Esophagus squamous epithelium (tissue), 5 donors: ENCODE measurements around the gene PKN1. TPM values are rescaled to one million over a fixed set of nuclear protein-coding genes. Genes with fewer than 3 reads are reported as not detected.

Experiments used
- DNase-seq: peaks from one replicate; lab custom pipeline; 2025; lab: John Stamatoyannopoulos, UW
- H3K27ac ChIP-seq, 4 donors: fragments of 200-600 bp; sonication (generic); one replicate each; pipeline ENCODE4 v1.5.1; 2016 to 2019; ENCODE audit warnings: mild to moderate bottlenecking in 1 of 4
- H3K27me3 ChIP-seq, 4 donors: fragments of 200-600 bp; sonication (generic); 1 replicate in 3 of 4; 2 replicates in 1 of 4; pipeline versions ENCODE4 v1.5.1 to v1.6.0; 2017 to 2021; ENCODE audit warnings: antibody characterized with exemption in 1 of 4
- H3K36me3 ChIP-seq, 3 donors: fragments of 200-600 bp; sonication (generic); one replicate each; pipeline ENCODE4 v1.5.1; 2016 to 2019
- H3K4me1 ChIP-seq, 3 donors: fragments of 200-600 bp; sonication (generic); one replicate each; pipeline ENCODE4 v1.5.1; 2017 to 2019
- H3K4me3 ChIP-seq, 4 donors: fragments of 200-600 bp; sonication (generic); 1 replicate in 3 of 4; 2 replicates in 1 of 4; pipeline ENCODE4 v1.5.1; 2016 to 2019; ENCODE audit warnings: mild to moderate bottlenecking in 2 of 4, moderate library complexity in 1 of 4
- H3K9me3 ChIP-seq, 3 donors: fragments of 200-600 bp; sonication (generic); one replicate each; pipeline ENCODE4 v1.5.1; 2016 to 2019
- CTCF ChIP-seq, 6 experiments: fragments of 450-650 bp in 4 of 6; fragments of 200-600 bp in 2 of 6; sonication (generic) in 2 of 6; IDR thresholded peaks; one replicate each; pipeline ENCODE4 v1.5.1; 2016 to 2019; ENCODE audit warnings: antibody characterized with exemption in 6 of 6, mild to moderate bottlenecking in 4 of 6, moderate library complexity in 4 of 6
- POLR2A ChIP-seq, 4 donors: fragments of 450-650 bp; IDR thresholded peaks; one replicate each; pipeline ENCODE4 v1.6.1; 2017; ENCODE audit warnings: antibody characterized with exemption in 4 of 4, mild to moderate bottlenecking in 4 of 4, moderate library complexity in 3 of 4
- WGBS, 2 donors: methylation state at CpG; one replicate each; pipeline ENCODE4 v1.1.5; 2018; 5-methylcytosine and 5-hydroxymethylcytosine counted together
- intact Hi-C: fragments of 100-400 bp; cut with DNase I; formaldehyde crosslinking; loops from one replicate; pipeline ENCODE4 v1.15.0; 2022
- total RNA-seq, 4 donors: library from RNA; depleted of rRNA; stranded (reverse); fragments of >200 nt; gene quantifications; one replicate each; pipeline ENCODE4 v1.1.0, GENCODE V29; 2016
- donor health status: DM: yes; HTN: yes; CAD: no.

The PKN1 gene
- total RNA-seq, 4 donors from 2014 or later = 6.1 to 38.3 (median 21.0) TPM

GRCh38 chr19:14439014-14439413 lies 5.9 kb downstream of the PKN1 start:
- H3K4me1 ChIP-seq = peaks cover 20 to 57% (median 34%) of the 10 kb centered on the region in 3 donors
- 90 to 93% methylated on average over 5 of the region's 9 CpGs for WGBS, 2 donors
- no peak overlapping the region for H3K4me3 ChIP-seq
- no peak for DNase-seq
- H3K27me3 ChIP-seq = no peaks in the 10 kb centered on the region
- intact Hi-C loops = no loop called here
- no peak for TF ChIP-seq CTCF (IDR thresholded peaks at IDR 0.05)
- no peak for TF ChIP-seq POLR2A (IDR thresholded peaks at IDR 0.05)
- H3K9me3 ChIP-seq = no peaks in the 10 kb centered on the region
- peaks cover 13 to 38% (median 25%) of the 10 kb centered on the region in 3 donors for H3K36me3 ChIP-seq
- H3K27ac ChIP-seq = peak overlapping the region in 1 of 4 donors; percentile 44

GRCh38 chr19:14440049-14440448 lies 6.9 kb downstream of the PKN1 start:
- Histone ChIP-seq H3K9me3 (no peaks in the 10 kb centered on the region), H3K4me1 (peaks cover 12 to 47% (median 23%) of the 10 kb centered on the region in 3 donors), H3K36me3 (peaks cover 17 to 48% (median 36%) of the 10 kb centered on the region in 3 donors), H3K27ac (peak overlapping the region; percentile 56 to 66 (median 61)), H3K4me3 (peak overlapping the region; percentile 9 to 53 (median 32)), H3K27me3 (no peaks in the 10 kb centered on the region)
- intact Hi-C loops = no loop called here
- DNase-seq = peak; percentile 61
- TF ChIP-seq CTCF (IDR thresholded peaks at IDR 0.05) (no peak), POLR2A (IDR thresholded peaks at IDR 0.05) (peak in 1 of 4 donors; percentile 15)
- WGBS, 2 donors = 28 to 60% methylated on average over 8 to 9 of the region's 9 CpGs

- Histone ChIP-seq H3K36me3 (peaks cover 20 to 60% (median 39%) of the 10 kb centered on the region in 3 donors), H3K4me3 (no peak overlapping the region), H3K9me3 (no peaks in the 10 kb centered on the region), H3K27me3 (no peaks in the 10 kb centered on the region), H3K27ac (peak overlapping the region in 1 of 4 donors; percentile 66), H3K4me1 (peaks cover 6 to 36% (median 14%) of the 10 kb centered on the region in 3 donors)
- intact Hi-C loops = no loop called here
- no peak for DNase-seq
- 79 to 85% methylated on average over 6 to 7 of the region's 34 CpGs for WGBS, 2 donors
- TF ChIP-seq POLR2A (IDR thresholded peaks at IDR 0.05) (no peak), CTCF (IDR thresholded peaks at IDR 0.05) (no peak)
Measured at GRCh38 chr19:14441041-14441938, 8.2 kb downstream of the PKN1 start.

- no peak for DNase-seq
- intact Hi-C loops = no loop called here
- no peak overlapping the region for H3K27ac ChIP-seq
- 93 to 98% methylated on average over 6 to 11 of the region's 16 CpGs for WGBS, 2 donors
- H3K36me3 ChIP-seq = peaks cover 22 to 72% (median 48%) of the 10 kb centered on the region in 3 donors
- TF ChIP-seq POLR2A (IDR thresholded peaks at IDR 0.05) = no peak
- no peak for TF ChIP-seq CTCF (IDR thresholded peaks at IDR 0.05)
- no peak overlapping the region for H3K4me3 ChIP-seq
- H3K9me3 ChIP-seq = no peaks in the 10 kb centered on the region
- H3K27me3 ChIP-seq = no peaks in the 10 kb centered on the region
- peaks cover 6 to 38% (median 14%) of the 10 kb centered on the region in 3 donors for H3K4me1 ChIP-seq
Measured at GRCh38 chr19:14442891-14443631, 10.0 kb downstream of the PKN1 start.
